Mucosa of descending colon (tissue), 3 donors: ENCODE data around the gene DNAJB4. TPM values are rescaled to one million over a fixed set of nuclear protein-coding genes. Genes with fewer than 3 reads are reported as not detected.

Experiments
- ATAC-seq: fragments of 200-7000 bp; cut with Tn5 transposase; one replicate; pipeline ENCODE4 v1.9.1; 2020; ENCODE audit warnings: mild to moderate bottlenecking, moderate library complexity
- DNase-seq, 3 donors: peaks; one replicate each; pipeline ENCODE4 v3.0.0-alpha.2; 2020
- H3K36me3 ChIP-seq: fragments of 200-600 bp; one replicate; pipeline ENCODE4 v1.8.0; 2021; ENCODE audit warnings: low read depth, mild to moderate bottlenecking
- H3K4me1 ChIP-seq: fragments of 200-600 bp; one replicate; pipeline ENCODE4 v1.8.0; 2021; ENCODE audit warnings: low read depth, mild to moderate bottlenecking
- H3K4me3 ChIP-seq: fragments of 200-600 bp; one replicate; pipeline ENCODE4 v1.8.0; 2021; ENCODE audit warnings: mild to moderate bottlenecking
- H3K9me3 ChIP-seq: fragments of 200-600 bp; one replicate; pipeline ENCODE4 v1.8.0; 2021; ENCODE audit warnings: mild to moderate bottlenecking
- intact Hi-C, 2 donors: fragments of 100-400 bp; cut with DNase I in 1 of 2; cut with micrococcal nuclease in 1 of 2; formaldehyde crosslinking; loops; one replicate each; pipeline versions ENCODE4 v1.11.0 to v1.11.1; 2022; cut with DNase I, micrococcal nuclease
- total RNA-seq, 3 donors: library from RNA; stranded (reverse); fragmentation: NEBNext Ultra II Directional in 2 of 3; extraction: Animal tissue kit (Norgen Biotek cat#: 25700) in 2 of 3; gene quantifications; one replicate each; pipeline versions ENCODE4 v1.2.1 to v1.2.4, GENCODE V29; 2021 to 2023
- TF ChIP-seq, protein P1 (sequence below): fragments of 200-600 bp; IDR thresholded peaks from one replicate; pipeline ENCODE4 v1.8.0; 2022; ENCODE audit warnings: antibody characterized with exemption, mild to moderate bottlenecking
- donor health status: DM: no; HTN: no; CAD: no; lungs with moderate emphysema.
- donor health status: DM: no; HTN: no; CAD: no.
- donor health status: DM: no; HTN: yes; CAD: no.

Gene DNAJB4
- total RNA-seq, 3 donors from 2014 or later, result 15.8 to 42.2 (median 19.4) TPM

DNA sequence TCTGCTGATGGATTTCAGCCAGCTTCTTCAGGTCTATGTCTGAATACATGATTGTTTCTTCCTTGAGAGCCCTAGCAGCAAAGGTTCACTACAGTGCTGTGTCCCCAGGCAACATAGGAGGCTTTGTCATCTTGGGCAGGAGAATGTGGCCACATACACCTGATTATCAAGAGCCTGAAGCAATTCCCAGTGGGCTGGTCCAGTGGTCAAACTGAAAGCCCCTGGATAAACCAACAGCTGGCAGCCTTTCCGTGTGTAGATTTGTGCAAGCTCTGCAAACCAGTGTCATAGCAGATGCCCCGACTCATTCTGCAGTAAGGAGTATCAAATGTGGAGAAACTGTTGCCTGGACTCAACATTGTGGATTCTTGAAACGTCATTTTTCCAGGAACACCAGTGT, 38.7 kb downstream of the DNAJB4 start:
- peaks cover 13% of the 10 kb centered on the region for H3K4me1 ChIP-seq
- H3K4me3 ChIP-seq, result no peak overlapping the region
- no peaks in the 10 kb centered on the region for H3K9me3 ChIP-seq
- intact Hi-C loops, result no loop called here
- H3K36me3 ChIP-seq, result no peaks in the 10 kb centered on the region
- TF ChIP-seq, protein P1, sequence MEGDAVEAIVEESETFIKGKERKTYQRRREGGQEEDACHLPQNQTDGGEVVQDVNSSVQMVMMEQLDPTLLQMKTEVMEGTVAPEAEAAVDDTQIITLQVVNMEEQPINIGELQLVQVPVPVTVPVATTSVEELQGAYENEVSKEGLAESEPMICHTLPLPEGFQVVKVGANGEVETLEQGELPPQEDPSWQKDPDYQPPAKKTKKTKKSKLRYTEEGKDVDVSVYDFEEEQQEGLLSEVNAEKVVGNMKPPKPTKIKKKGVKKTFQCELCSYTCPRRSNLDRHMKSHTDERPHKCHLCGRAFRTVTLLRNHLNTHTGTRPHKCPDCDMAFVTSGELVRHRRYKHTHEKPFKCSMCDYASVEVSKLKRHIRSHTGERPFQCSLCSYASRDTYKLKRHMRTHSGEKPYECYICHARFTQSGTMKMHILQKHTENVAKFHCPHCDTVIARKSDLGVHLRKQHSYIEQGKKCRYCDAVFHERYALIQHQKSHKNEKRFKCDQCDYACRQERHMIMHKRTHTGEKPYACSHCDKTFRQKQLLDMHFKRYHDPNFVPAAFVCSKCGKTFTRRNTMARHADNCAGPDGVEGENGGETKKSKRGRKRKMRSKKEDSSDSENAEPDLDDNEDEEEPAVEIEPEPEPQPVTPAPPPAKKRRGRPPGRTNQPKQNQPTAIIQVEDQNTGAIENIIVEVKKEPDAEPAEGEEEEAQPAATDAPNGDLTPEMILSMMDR, result no peak
- DNase-seq (no peak), ATAC-seq (no peak)

DNA sequence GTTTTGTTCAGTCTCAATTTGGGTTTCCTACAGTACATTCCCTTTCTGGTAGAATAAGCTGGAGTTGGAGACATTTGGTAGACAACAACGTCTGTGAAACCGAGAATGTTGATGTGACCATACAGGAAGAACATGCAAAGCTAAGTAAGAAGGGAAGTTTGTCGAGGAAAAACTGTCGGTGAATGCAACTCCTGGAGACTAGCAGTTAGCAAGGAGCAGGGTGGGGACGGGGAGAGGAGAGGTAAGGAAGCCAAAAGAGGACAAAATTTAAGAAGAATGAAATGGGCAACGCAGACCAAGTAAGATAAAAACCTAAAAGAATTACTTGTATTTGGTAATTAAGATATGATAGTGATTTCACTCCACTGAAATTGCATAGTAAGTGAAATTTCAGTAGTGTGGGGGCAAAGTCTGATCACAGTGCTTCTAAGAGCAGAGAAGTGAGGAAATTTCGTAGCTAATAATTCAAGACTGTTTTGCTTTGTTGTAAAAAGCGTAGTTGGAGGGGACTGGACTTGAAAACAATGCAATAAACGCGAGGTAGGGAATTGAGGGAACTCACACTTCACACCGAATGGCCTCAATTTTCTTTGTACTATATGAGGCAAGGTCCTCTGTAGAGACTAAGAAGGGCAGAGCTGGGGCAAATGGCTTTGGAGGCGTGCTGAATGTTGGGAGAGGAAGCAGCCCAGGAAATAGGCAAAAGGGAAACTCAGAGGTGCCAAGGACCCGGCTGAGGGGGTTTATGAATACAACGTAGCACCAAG, 40.2 kb downstream of the DNAJB4 start:
- H3K9me3 ChIP-seq, result no peaks in the 10 kb centered on the region
- ATAC-seq (peak; percentile 55), DNase-seq (peak in 1 of 3 donors; percentile 40)
- no peaks in the 10 kb centered on the region for H3K36me3 ChIP-seq
- TF ChIP-seq, protein P1, result no peak
- peaks cover 13% of the 10 kb centered on the region for H3K4me1 ChIP-seq
- intact Hi-C loops, result no loop called here
- no peak overlapping the region for H3K4me3 ChIP-seq

DNA sequence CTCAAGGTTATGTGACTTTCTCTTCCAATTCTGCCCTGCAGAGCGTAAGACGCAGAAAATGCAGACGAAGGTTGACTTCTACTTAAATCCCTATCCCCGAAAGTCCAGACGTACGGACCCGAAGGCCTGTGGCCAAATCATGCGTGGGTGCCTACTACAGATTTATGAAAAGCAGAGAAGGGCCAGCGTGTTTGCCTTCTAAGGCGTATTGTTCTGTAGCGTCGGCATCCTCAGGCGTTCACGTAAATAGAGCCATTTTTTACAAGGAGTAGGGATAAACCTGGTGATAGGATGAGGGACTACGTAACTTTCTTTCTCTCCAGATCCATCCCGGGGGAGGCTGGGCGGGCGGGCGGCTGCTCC, 40.8 kb downstream of the DNAJB4 start:
- peak in 1 of 3 donors; percentile 46 for DNase-seq
- no peak for ATAC-seq
- Histone ChIP-seq H3K36me3 (no peaks in the 10 kb centered on the region), H3K4me3 (peak overlapping the region; percentile 58), H3K4me1 (peaks cover 13% of the 10 kb centered on the region), H3K9me3 (no peaks in the 10 kb centered on the region)
- intact Hi-C loops, result no loop called here
- TF ChIP-seq, protein P1, result no peak

DNA sequence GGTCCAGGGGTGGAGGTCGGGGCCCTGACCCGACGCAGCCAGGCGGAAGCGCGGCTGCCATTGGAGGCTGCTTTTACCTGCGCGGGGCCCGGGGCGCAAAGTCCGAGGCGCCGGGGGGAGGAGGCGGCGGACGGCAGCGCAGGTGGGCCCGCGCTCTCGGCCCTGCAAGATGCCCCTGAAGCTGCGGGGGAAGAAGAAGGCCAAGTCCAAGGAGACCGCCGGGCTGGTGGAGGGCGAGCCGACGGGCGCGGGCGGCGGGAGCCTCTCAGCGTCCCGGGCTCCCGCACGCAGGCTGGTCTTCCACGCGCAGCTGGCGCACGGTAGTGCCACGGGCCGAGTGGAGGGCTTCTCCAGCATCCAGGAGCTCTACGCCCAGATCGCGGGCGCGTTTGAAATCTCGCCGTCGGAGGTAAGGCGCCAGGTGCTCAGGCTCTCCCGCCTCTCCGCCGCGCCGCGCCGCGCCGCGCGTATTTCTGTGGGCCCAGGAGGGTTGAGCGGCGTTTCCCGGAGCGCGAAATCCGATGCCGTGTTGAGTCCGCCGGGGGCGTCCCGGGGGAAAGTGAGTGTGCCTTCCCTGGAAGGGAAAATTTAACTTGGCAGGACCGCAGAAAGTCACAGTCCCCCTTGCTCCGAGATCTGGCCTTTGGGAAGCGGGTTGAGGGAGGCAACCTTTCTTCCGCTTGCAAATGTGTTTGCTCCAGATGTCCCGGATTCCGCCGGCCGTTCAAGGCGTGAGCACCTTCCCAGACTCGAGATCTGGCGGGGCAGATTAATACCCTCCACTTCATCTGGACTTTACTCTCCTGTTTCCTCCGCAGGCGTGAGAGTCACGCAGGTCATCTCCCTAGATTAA, 41.4 kb downstream of the DNAJB4 start, which contains the start of gene GIPC2:
TSS of gene GIPC2 (plus strand) at position 41 of the 853 bp plus-strand sequence. CDS start at position 170, 129 bp downstream.
- Histone ChIP-seq H3K36me3 (no peaks in the 10 kb centered on the region), H3K4me1 (peaks cover 13% of the 10 kb centered on the region), H3K9me3 (no peaks in the 10 kb centered on the region), H3K4me3 (peak within 1 kb of the TSS; percentile 58)
- intact Hi-C loops, result no loop called here
- peak; percentile 91 for ATAC-seq
- TF ChIP-seq, protein P1, result no peak
- peak; percentile 74 to 82 (median 76) for DNase-seq

DNA sequence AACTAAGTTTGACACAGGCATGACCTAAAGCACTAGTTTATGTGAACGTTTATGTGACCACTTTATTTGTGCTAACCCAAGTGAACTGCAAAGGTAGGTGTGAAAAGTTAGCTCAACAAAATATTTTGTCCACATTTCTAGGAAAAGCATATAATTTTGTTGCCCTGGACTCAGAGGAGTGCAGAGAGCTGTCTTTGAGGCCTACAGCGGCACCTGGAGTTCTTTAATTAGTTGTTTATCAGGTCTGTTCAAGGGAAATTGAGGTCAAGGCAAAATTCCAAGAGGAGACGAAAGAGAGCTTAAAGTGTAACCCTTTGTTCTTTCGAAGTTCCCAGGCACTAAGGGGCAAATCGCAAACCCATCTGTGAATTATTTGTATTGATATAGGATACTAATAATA, 42.4 kb downstream of the DNAJB4 start:
- Histone ChIP-seq H3K36me3 (no peaks in the 10 kb centered on the region), H3K4me3 (peak overlapping the region; percentile 58), H3K4me1 (peaks cover 13% of the 10 kb centered on the region), H3K9me3 (no peaks in the 10 kb centered on the region)
- ATAC-seq (no peak), DNase-seq (peak in 1 of 3 donors; percentile 22)
- TF ChIP-seq, protein P1, result no peak
- intact Hi-C loops, result no loop called here
